ENCODE results near the gene GPR61. TPM values are rescaled to one million over a fixed set of nuclear protein-coding genes. Genes with fewer than 3 reads are reported as not detected.
A peak's percentile ranks its signal among the peaks of the same experiment; 100 is the strongest.

The GPR61 gene
- total and polyA plus RNA-seq, 7 experiments from 2014 or later, result 0.05 to 0.58 (median 0.43) TPM; not detected in 1

DNA sequence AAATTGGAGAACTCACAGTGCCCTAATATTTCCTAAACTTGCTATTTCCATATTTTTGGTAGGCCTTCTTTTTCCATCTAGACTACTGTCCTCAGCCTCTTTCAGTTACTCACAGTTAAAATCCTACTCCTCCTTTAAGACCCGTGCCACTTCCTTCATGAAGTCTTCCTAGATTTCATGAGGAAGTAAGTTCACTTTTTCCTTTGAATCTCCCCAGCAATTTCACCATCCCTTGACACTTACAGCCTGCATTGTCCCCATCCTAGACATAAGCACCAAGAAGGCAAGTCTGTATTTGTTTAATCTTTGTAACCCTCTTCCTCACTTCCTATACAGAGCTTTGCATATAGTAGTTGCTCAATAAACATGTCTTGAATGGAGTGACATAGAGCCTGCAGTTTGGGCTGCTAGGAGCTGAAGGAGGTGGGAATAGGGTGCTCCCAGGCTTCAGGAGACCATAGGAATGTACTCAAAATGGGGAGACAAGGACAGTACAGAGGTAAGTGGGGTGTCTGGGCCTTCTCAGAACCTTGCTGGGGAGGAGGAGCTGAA lies 5.3 kb upstream of the GPR61 start:
- CTCF ChIA-PET, result interaction anchor here (1.2 to 21.5 kb wide), 5 partner anchors 37 to 450 kb away, joined by 3 to 1240 read pairs (median 6); partner anchors contain the start of genes AHCYL1, AMIGO1, ATXN7L2 and CYB561D1
- H3K9me3 Mint-ChIP-seq, result peaks cover 0 to 2% (median 0%) of the 10 kb centered on the region in 11 donors
- ATAC-seq, result no peak
- H3K27ac Mint-ChIP-seq, result peak overlapping the region in 3 of 9 donors; percentile 17 to 59 (median 41)
- DNase-seq, result no peak
- Histone ChIP-seq H3K36me3 (ENCODE audit: control insufficient read depth in 2 of 3, insufficient read depth in 3 of 3, low read length in 3 of 3) (no peaks in the 10 kb centered on the region), H3K4me3 (ENCODE audit: low read length) (no peak overlapping the region), H3K9me3 (ENCODE audit: control insufficient read depth in 2 of 3, low read length in 3 of 3) (no peaks in the 10 kb centered on the region), H3K4me1 (ENCODE audit: control insufficient read depth in 2 of 2, insufficient read depth in 2 of 2, low read length in 2 of 2) (peaks cover 11 to 28% of the 10 kb centered on the region in 2 donors), H3K27me3 (ENCODE audit: control insufficient read depth in 2 of 2, insufficient read depth in 2 of 2, low read length in 2 of 2) (no peaks in the 10 kb centered on the region), H3K27ac (ENCODE audit: low read depth, low read length) (no peak overlapping the region)
- H3K4me3 Mint-ChIP-seq, result peak overlapping the region in 1 of 10 donors; percentile 18
- no peaks in the 10 kb centered on the region for H3K27me3 Mint-ChIP-seq
- no peaks in the 10 kb centered on the region for H3K36me3 Mint-ChIP-seq
- intact Hi-C loops (cut with micrococcal nuclease), result loop anchor here in 1 of 2 donors (5.0 kb wide), 1 partner anchor 137 kb away; the partner anchor contains the start of gene SORT1
- H3K4me1 Mint-ChIP-seq, result peaks cover 22 to 40% (median 30%) of the 10 kb centered on the region in 7 donors
- POLR2A ChIA-PET, result interaction anchor here (0.6 to 15.6 kb wide), 2 partner anchors 34 to 548 kb away, joined by 4 to 520 read pairs; partner anchors contain the start of genes AMIGO1 and CYB561D1

DNA sequence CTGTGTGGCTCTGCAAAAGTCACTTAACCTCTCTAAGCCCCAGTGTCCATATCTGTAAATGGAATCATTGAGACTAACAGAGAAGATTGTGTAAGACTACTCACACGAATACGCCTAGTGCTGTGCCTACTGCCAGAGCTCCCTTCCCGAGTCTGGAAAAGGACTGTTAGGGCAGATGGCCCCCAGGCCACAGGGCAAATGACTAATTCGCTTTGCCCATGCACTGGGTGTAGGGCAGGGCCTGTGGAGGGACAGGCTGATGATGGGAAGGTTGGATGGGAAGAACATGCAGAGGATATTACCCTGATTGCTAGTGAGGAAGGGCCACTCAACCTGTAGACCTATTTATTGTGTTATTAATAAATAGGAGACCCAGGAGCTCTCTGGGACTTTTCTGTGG lies 4.2 kb upstream of the GPR61 start:
- H3K4me3 ChIP-seq (ENCODE audit: low read length), result no peak overlapping the region
- POLR2A ChIA-PET, result interaction anchor here (15.6 kb wide), 1 partner anchor 35 kb away, joined by 520 read pairs; the partner anchor contains the start of genes AMIGO1 and CYB561D1
- peaks cover 11 to 24% of the 10 kb centered on the region in 2 donors for H3K4me1 ChIP-seq (ENCODE audit: control insufficient read depth in 2 of 2, insufficient read depth in 2 of 2, low read length in 2 of 2)
- CTCF ChIA-PET, result interaction anchor here (0.6 to 21.5 kb wide), 6 partner anchors 38 to 449 kb away, joined by 3 to 1240 read pairs (median 3); partner anchors contain the start of genes AHCYL1, AMIGO1, ATXN7L2 and CYB561D1
- H3K36me3 Mint-ChIP-seq, result no peaks in the 10 kb centered on the region
- H3K27me3 ChIP-seq (ENCODE audit: control insufficient read depth in 2 of 2, insufficient read depth in 2 of 2, low read length in 2 of 2), result no peaks in the 10 kb centered on the region
- intact Hi-C loops (cut with micrococcal nuclease), result no loop called here
- peaks cover 0 to 2% (median 0%) of the 10 kb centered on the region in 11 donors for H3K9me3 Mint-ChIP-seq
- H3K27me3 Mint-ChIP-seq, result no peaks in the 10 kb centered on the region
- no peak overlapping the region for H3K4me3 Mint-ChIP-seq
- ATAC-seq (no peak), DNase-seq (no peak)
- no peaks in the 10 kb centered on the region for H3K36me3 ChIP-seq (ENCODE audit: control insufficient read depth in 2 of 3, insufficient read depth in 3 of 3, low read length in 3 of 3)
- H3K27ac ChIP-seq (ENCODE audit: low read depth, low read length), result no peak overlapping the region
- H3K4me1 Mint-ChIP-seq, result peaks cover 22 to 29% (median 24%) of the 10 kb centered on the region in 7 donors
- H3K27ac Mint-ChIP-seq, result peak overlapping the region in 2 of 9 donors; percentile 9 to 49
- H3K9me3 ChIP-seq (ENCODE audit: control insufficient read depth in 2 of 3, low read length in 3 of 3), result no peaks in the 10 kb centered on the region

DNA sequence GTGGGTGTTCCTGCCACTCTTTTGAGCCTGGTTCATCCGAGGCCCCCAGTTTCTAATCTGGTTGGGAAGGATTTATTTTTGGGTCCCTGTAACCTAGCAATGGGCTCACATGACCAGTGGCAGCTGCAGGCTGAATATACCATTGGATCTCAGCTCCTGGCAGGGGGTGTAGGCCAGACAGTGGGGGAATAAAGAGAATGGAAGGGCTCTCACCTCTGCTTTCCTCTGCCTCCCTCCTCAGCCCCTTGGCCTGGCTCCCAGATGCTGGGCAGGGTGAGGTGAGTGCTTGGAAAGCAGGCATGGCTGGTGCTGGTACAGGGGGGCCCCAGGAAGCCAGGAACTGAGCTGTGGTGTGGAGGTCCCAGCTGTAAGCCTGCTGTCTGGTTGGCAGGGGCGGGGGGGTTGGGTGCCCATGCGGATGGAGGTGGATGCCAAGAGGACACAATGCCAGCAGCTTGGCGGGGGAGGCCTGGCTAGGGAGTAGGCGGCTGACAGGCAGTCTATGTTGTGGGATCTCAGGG lies 3.6 kb upstream of the GPR61 start:
- Mint-ChIP-seq H3K9me3 (peaks cover 0 to 2% (median 0%) of the 10 kb centered on the region in 11 donors), H3K27me3 (no peaks in the 10 kb centered on the region), H3K27ac (no peak overlapping the region), H3K36me3 (no peaks in the 10 kb centered on the region), H3K4me3 (no peak overlapping the region), H3K4me1 (peaks cover 18 to 23% (median 20%) of the 10 kb centered on the region in 7 donors)
- ATAC-seq (no peak), DNase-seq (no peak)
- H3K27me3 ChIP-seq (ENCODE audit: control insufficient read depth in 2 of 2, insufficient read depth in 2 of 2, low read length in 2 of 2), result no peaks in the 10 kb centered on the region
- no peaks in the 10 kb centered on the region for H3K36me3 ChIP-seq (ENCODE audit: control insufficient read depth in 2 of 3, insufficient read depth in 3 of 3, low read length in 3 of 3)
- no peak overlapping the region for H3K27ac ChIP-seq (ENCODE audit: low read depth, low read length)
- intact Hi-C loops (cut with micrococcal nuclease), result no loop called here
- POLR2A ChIA-PET, result interaction anchor here (15.6 kb wide), 1 partner anchor 35 kb away, joined by 520 read pairs; the partner anchor contains the start of genes AMIGO1 and CYB561D1
- H3K4me1 ChIP-seq (ENCODE audit: control insufficient read depth in 2 of 2, insufficient read depth in 2 of 2, low read length in 2 of 2), result peaks cover 11 to 18% of the 10 kb centered on the region in 2 donors
- H3K4me3 ChIP-seq (ENCODE audit: low read length), result no peak overlapping the region
- CTCF ChIA-PET, result interaction anchor here (0.6 to 21.5 kb wide), 4 partner anchors 38 to 447 kb away, joined by 3 to 1240 read pairs (median 3); partner anchors contain the start of genes AMIGO1, ATXN7L2 and CYB561D1
- H3K9me3 ChIP-seq (ENCODE audit: control insufficient read depth in 2 of 3, low read length in 3 of 3), result no peaks in the 10 kb centered on the region

DNA sequence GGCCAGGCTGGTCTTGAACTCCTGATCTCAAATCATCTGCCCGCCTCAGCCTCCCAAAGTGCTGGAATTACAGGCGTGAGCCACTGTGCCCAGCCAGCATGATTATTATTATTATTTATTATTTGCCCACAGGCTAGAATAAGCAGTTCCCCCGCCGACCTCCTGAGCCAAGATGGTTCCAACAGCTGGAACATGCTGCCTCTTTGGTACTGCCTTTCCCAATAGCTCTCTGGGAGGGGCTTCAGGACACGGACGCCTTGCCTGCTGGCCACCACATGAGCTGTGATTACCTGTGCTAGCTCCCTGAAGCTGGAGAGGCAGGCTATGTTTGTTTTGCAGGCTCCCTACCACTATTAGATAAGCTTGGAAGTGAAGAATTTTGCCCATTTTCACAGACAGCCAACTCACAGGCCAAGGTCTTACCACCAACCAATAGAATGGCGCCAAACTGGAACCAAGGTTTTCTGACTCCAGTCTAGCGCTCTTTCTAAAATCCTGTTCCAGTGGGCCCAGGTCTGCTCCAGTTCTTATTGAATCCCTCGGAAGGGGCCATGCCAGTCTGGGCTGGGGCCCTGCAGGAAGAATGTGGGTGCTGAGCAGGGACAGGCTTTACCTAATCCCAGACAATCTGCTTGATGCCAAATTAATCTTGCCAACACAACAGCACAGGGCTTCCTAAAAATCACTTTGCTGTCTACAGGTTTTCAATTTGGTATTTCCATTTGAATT lies 2.1 kb upstream of the GPR61 start:
- no peak overlapping the region for H3K4me3 ChIP-seq (ENCODE audit: low read length)
- H3K27ac Mint-ChIP-seq, result peak overlapping the region in 1 of 9 donors; percentile 25
- H3K4me1 Mint-ChIP-seq, result peaks cover 3 to 7% (median 4%) of the 10 kb centered on the region in 7 donors
- POLR2A ChIA-PET, result interaction anchor here (0.8 to 1.0 kb wide), 2 partner anchors 9 to 55 kb away, joined by 3 read pairs; no protein-coding TSS in a partner anchor
- no peaks in the 10 kb centered on the region for H3K9me3 Mint-ChIP-seq
- H3K36me3 ChIP-seq (ENCODE audit: control insufficient read depth in 2 of 3, insufficient read depth in 3 of 3, low read length in 3 of 3), result no peaks in the 10 kb centered on the region
- H3K27ac ChIP-seq (ENCODE audit: low read depth, low read length), result no peak overlapping the region
- intact Hi-C loops (cut with micrococcal nuclease), result no loop called here
- H3K4me3 Mint-ChIP-seq, result no peak overlapping the region
- no peaks in the 10 kb centered on the region for H3K36me3 Mint-ChIP-seq
- H3K27me3 Mint-ChIP-seq, result no peaks in the 10 kb centered on the region
- ATAC-seq (no peak), DNase-seq (no peak)
- no peaks in the 10 kb centered on the region for H3K27me3 ChIP-seq (ENCODE audit: control insufficient read depth in 2 of 2, insufficient read depth in 2 of 2, low read length in 2 of 2)
- peaks cover 2 to 3% of the 10 kb centered on the region in 2 donors for H3K4me1 ChIP-seq (ENCODE audit: control insufficient read depth in 2 of 2, insufficient read depth in 2 of 2, low read length in 2 of 2)
- H3K9me3 ChIP-seq (ENCODE audit: control insufficient read depth in 2 of 3, low read length in 3 of 3), result no peaks in the 10 kb centered on the region
- CTCF ChIA-PET, result interaction anchor here (0.7 to 21.5 kb wide), 4 partner anchors 9 to 103 kb away, joined by 3 to 1240 read pairs (median 4); partner anchors contain the start of genes AMIGO1, ATXN7L2 and CYB561D1

DNA sequence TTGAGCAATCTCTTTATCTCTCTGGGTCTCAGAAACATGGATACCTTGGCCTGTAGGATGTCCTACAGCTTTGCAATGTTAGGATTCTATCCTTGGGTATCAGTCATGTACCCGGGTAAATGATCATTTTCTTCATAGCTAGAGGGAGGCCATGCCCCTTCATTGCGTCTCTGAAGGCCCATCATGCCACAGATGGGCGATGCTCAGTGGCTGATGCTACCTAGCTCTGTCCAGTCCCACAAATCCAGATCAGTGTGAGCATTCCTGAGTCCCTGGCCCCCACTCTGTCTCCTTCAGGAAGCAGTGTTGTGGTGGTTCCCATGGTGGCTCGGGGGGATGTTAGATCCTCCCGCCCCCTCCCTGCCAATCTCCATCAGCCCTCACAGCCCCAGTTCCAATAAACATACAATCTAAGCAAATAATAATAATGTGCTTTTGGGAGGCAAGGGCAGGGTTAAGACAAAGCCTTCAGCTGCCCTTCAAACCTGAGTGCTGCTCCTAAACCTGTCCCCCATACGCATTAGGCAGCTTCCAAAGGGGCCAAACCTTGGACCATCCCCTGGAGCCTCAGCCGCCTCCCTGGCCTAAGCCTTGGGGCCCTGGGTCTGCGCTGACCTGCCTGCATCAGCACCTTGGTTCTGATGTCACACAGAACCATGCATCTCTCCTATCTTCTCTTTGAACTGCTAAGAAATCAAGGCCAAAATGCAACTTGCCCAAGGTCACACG lies 681 bp upstream of the GPR61 start:
- H3K36me3 Mint-ChIP-seq, result no peaks in the 10 kb centered on the region
- ATAC-seq (no peak), DNase-seq (no peak)
- ChIA-PET POLR2A (interaction anchor here (1.0 to 1.1 kb wide), 3 partner anchors 10 to 85 kb away, joined by 3 to 4 read pairs (median 3); partner anchors contain the start of gene CYB561D1), CTCF (interaction anchor here (0.5 to 21.5 kb wide), 3 partner anchors 41 to 1959 kb away, joined by 3 to 1240 read pairs (median 6); partner anchors contain the start of genes AMIGO1, ATXN7L2 and CYB561D1)
- no peaks in the 10 kb centered on the region for H3K36me3 ChIP-seq (ENCODE audit: control insufficient read depth in 2 of 3, insufficient read depth in 3 of 3, low read length in 3 of 3)
- no peaks in the 10 kb centered on the region for H3K4me1 ChIP-seq (ENCODE audit: control insufficient read depth in 2 of 2, insufficient read depth in 2 of 2, low read length in 2 of 2)
- no peaks in the 10 kb centered on the region for H3K9me3 ChIP-seq (ENCODE audit: control insufficient read depth in 2 of 3, low read length in 3 of 3)
- H3K9me3 Mint-ChIP-seq, result no peaks in the 10 kb centered on the region
- H3K27me3 Mint-ChIP-seq, result no peaks in the 10 kb centered on the region
- intact Hi-C loops (cut with micrococcal nuclease), result no loop called here
- H3K4me1 Mint-ChIP-seq, result no peaks in the 10 kb centered on the region
- H3K4me3 ChIP-seq (ENCODE audit: low read length), result no peak overlapping the region
- H3K27ac ChIP-seq (ENCODE audit: low read depth, low read length), result no peak overlapping the region
- no peak overlapping the region for H3K4me3 Mint-ChIP-seq
- no peaks in the 10 kb centered on the region for H3K27me3 ChIP-seq (ENCODE audit: control insufficient read depth in 2 of 2, insufficient read depth in 2 of 2, low read length in 2 of 2)
- H3K27ac Mint-ChIP-seq, result no peak overlapping the region
